ENCODE measurements around the gene REEP1. TPM values are rescaled to one million over a fixed set of nuclear protein-coding genes. Genes with fewer than 3 reads are reported as not detected.
A peak's percentile ranks its signal among the peaks of the same experiment; 100 is the strongest.

REEP1 gene
- total RNA-seq, 4 donors from 2014 or later = 46.1 to 95.1 (median 74.9) TPM

GRCh38 chr2:86364894-86365293 lies 27.5 kb upstream of the REEP1 start:
- TF ChIP-seq EP300 (IDR thresholded peaks at IDR 0.05) (no peak), POLR2A (IDR thresholded peaks at IDR 0.05; ENCODE audit: low read depth) (no peak), POLR2AphosphoS5 (IDR thresholded peaks at IDR 0.05) (no peak), CTCF (IDR thresholded peaks at IDR 0.05) (no peak)
- peaks cover 6 to 17% (median 11%) of the 10 kb centered on the region in 4 donors for H3K4me1 ChIP-seq
- H3K36me3 ChIP-seq = no peaks in the 10 kb centered on the region
- DNase-seq (ENCODE audit: extremely low spot score) = no peak
- intact Hi-C loops (cut with DNase I) = no loop called here
- H3K27me3 ChIP-seq = no peaks in the 10 kb centered on the region
- WGBS = 89% methylated on average over 2 of the region's 2 CpGs
- no peak overlapping the region for H3K4me3 ChIP-seq
- no peak overlapping the region for H3K27ac ChIP-seq (replicated peaks in 1 of 4)
- no peaks in the 10 kb centered on the region for H3K9me3 ChIP-seq

- 49% methylated on average over 7 of the region's 7 CpGs for WGBS
- intact Hi-C loops (cut with DNase I) = no loop called here
Observed at GRCh38 chr2:86360776-86361175, 23.4 kb upstream of the REEP1 start.

DNA sequence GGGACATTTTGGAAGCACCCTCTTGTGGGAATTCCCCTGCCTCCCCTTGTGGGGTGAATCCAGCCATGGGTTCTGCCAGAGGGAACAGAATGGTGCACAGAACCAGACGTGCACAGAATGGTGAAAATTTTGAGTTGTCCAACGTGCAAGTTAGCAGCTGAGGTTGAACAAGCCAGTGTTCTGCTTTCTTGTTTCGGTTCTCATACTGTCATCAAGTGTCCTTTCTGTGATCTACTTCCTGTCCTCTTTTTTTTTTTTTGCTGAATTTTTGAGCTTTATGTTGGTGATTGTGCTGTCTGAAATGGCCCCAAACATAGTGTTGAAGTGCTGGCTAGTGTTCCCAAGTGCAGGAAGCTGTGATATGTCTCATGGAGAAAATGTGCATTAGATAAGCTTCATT lies 21.5 kb upstream of the REEP1 start:
- intact Hi-C loops (cut with DNase I) = no loop called here
- H3K4me3 ChIP-seq = no peak overlapping the region
- DNase-seq (ENCODE audit: extremely low spot score) = peak; percentile 66
- WGBS = 66% methylated on average over 3 of the region's 3 CpGs
- no peaks in the 10 kb centered on the region for H3K9me3 ChIP-seq
- TF ChIP-seq POLR2A (IDR thresholded peaks at IDR 0.05; ENCODE audit: low read depth) (no peak), POLR2AphosphoS5 (IDR thresholded peaks at IDR 0.05) (no peak), CTCF (IDR thresholded peaks at IDR 0.05) (no peak), EP300 (IDR thresholded peaks at IDR 0.05) (no peak)
- H3K27ac ChIP-seq (replicated peaks in 1 of 4) = no peak overlapping the region
- no peaks in the 10 kb centered on the region for H3K27me3 ChIP-seq
- H3K36me3 ChIP-seq = no peaks in the 10 kb centered on the region
- peaks cover 0 to 6% (median 0%) of the 10 kb centered on the region in 4 donors for H3K4me1 ChIP-seq

More at GRCh38 chr2:86360776-86361175, 23.4 kb upstream of the REEP1 start:
- no peaks in the 10 kb centered on the region for H3K27me3 ChIP-seq
- H3K9me3 ChIP-seq = no peaks in the 10 kb centered on the region
- H3K27ac ChIP-seq (replicated peaks in 1 of 4) = no peak overlapping the region
- H3K36me3 ChIP-seq = no peaks in the 10 kb centered on the region
- peak; percentile 64 for DNase-seq (ENCODE audit: extremely low spot score)
- TF ChIP-seq CTCF (IDR thresholded peaks at IDR 0.05) (no peak), POLR2AphosphoS5 (IDR thresholded peaks at IDR 0.05) (no peak), POLR2A (IDR thresholded peaks at IDR 0.05; ENCODE audit: low read depth) (no peak), EP300 (IDR thresholded peaks at IDR 0.05) (no peak)
- H3K4me3 ChIP-seq = no peak overlapping the region
- peaks cover 0 to 6% (median 0%) of the 10 kb centered on the region in 4 donors for H3K4me1 ChIP-seq

GRCh38 chr2:86357392-86357963 lies 20.1 kb upstream of the REEP1 start:
- no peak for TF ChIP-seq POLR2AphosphoS5 (IDR thresholded peaks at IDR 0.05)
- no peak for TF ChIP-seq EP300 (IDR thresholded peaks at IDR 0.05)
- TF ChIP-seq CTCF (IDR thresholded peaks at IDR 0.05) = no peak
- TF ChIP-seq POLR2A (IDR thresholded peaks at IDR 0.05; ENCODE audit: low read depth) = no peak
- H3K9me3 ChIP-seq = no peaks in the 10 kb centered on the region

GRCh38 chr2:86352727-86353221 lies 15.3 kb upstream of the REEP1 start:
- H3K4me3 ChIP-seq = no peak overlapping the region
- H3K9me3 ChIP-seq = no peaks in the 10 kb centered on the region
- WGBS = 80% methylated on average over 4 of the region's 4 CpGs
- TF ChIP-seq POLR2A (IDR thresholded peaks at IDR 0.05; ENCODE audit: low read depth) (no peak), POLR2AphosphoS5 (IDR thresholded peaks at IDR 0.05) (no peak), EP300 (IDR thresholded peaks at IDR 0.05) (no peak), CTCF (IDR thresholded peaks at IDR 0.05) (no peak)
- DNase-seq (ENCODE audit: extremely low spot score) = no peak
- intact Hi-C loops (cut with DNase I) = no loop called here
- no peaks in the 10 kb centered on the region for H3K4me1 ChIP-seq
- no peaks in the 10 kb centered on the region for H3K36me3 ChIP-seq
- no peaks in the 10 kb centered on the region for H3K27me3 ChIP-seq
- H3K27ac ChIP-seq (replicated peaks in 1 of 4) = no peak overlapping the region

More at GRCh38 chr2:86357392-86357963, 20.1 kb upstream of the REEP1 start:
- peak; percentile 72 for DNase-seq (ENCODE audit: extremely low spot score)
- H3K36me3 ChIP-seq = no peaks in the 10 kb centered on the region
- H3K4me1 ChIP-seq = peaks cover 0 to 6% (median 0%) of the 10 kb centered on the region in 4 donors
- H3K27ac ChIP-seq (replicated peaks in 1 of 4) = no peak overlapping the region
- WGBS = 92% methylated on average over 5 of the region's 5 CpGs
- H3K27me3 ChIP-seq = no peaks in the 10 kb centered on the region
- intact Hi-C loops (cut with DNase I) = no loop called here
- no peak overlapping the region for H3K4me3 ChIP-seq

All from esophagus muscularis mucosa (tissue), 4 donors.